DOHH2 (cell line): ENCODE data around the gene TMEM218.

Experiments
- EZH2phosphoT487 ChIP-seq: fragments of 200-600 bp; sonication (generic); IDR thresholded peaks from 2 replicates; pipeline ENCODE4 v1.6.1; 2017; ENCODE audit warnings: borderline replicate concordance, mild to moderate bottlenecking, antibody characterized with exemption, low read length, moderate library complexity, mixed read lengths
- TF ChIP-seq, protein P1 (sequence below): fragments of 200-600 bp; sonication (generic); IDR thresholded peaks from one replicate; pipeline ENCODE4 v1.5.1; 2014; ENCODE audit warnings: antibody characterized with exemption, mild to moderate bottlenecking, low read depth, low read length; ENCODE audit not compliant: poor library complexity, severe bottlenecking

DNA sequence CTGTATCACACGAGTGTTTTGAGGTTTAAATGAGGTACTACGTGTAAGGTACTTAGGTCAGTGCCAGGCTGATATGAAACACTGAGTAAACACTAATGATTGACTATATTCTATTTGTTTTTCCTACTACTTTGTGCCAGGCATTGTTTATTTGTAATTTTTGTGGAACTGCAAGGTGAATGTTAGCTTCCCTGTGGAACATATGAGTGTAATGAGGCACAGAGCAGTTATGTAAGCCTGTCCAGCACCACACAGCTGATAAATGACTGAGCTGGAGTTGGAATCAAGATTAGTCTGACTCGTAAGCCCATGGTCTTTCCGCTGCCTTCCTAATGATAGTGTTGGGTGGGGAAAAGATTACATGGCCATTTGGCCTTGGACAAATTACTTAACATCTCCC, 42.4 kb downstream of the TMEM218 start:
- TF ChIP-seq, protein P1, sequence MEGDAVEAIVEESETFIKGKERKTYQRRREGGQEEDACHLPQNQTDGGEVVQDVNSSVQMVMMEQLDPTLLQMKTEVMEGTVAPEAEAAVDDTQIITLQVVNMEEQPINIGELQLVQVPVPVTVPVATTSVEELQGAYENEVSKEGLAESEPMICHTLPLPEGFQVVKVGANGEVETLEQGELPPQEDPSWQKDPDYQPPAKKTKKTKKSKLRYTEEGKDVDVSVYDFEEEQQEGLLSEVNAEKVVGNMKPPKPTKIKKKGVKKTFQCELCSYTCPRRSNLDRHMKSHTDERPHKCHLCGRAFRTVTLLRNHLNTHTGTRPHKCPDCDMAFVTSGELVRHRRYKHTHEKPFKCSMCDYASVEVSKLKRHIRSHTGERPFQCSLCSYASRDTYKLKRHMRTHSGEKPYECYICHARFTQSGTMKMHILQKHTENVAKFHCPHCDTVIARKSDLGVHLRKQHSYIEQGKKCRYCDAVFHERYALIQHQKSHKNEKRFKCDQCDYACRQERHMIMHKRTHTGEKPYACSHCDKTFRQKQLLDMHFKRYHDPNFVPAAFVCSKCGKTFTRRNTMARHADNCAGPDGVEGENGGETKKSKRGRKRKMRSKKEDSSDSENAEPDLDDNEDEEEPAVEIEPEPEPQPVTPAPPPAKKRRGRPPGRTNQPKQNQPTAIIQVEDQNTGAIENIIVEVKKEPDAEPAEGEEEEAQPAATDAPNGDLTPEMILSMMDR = no peak
- TF ChIP-seq EZH2phosphoT487 = no peak
